Measurements from ENCODE around the gene UBE2O.

UBE2O gene

GRCh38 chr17:76414334-76415295, 38.3 kb downstream of the UBE2O start:
- DNase-seq (ENCODE audit: low read depth) = no peak

DNA sequence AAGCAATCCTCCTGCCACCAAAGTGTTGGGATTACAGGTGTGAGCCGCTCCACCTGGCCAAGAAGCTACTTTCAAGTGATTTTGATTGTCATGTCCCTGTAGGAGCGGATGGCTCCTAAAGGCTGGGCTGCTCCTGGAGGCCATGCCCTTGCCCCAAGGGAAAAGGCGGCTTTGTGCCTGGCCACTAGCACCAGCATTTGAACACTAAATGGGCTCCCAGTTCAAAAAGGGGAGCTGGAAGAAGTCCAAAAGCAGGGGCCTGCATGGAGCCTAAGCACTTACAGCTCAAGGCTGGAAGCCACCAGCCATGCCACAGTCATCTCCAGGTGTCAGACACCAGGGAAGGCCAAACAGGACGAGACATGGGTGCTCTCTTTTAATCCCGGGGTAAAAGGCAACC, 41.7 kb downstream of the UBE2O start:
- no peak for DNase-seq (ENCODE audit: low read depth)

DNA sequence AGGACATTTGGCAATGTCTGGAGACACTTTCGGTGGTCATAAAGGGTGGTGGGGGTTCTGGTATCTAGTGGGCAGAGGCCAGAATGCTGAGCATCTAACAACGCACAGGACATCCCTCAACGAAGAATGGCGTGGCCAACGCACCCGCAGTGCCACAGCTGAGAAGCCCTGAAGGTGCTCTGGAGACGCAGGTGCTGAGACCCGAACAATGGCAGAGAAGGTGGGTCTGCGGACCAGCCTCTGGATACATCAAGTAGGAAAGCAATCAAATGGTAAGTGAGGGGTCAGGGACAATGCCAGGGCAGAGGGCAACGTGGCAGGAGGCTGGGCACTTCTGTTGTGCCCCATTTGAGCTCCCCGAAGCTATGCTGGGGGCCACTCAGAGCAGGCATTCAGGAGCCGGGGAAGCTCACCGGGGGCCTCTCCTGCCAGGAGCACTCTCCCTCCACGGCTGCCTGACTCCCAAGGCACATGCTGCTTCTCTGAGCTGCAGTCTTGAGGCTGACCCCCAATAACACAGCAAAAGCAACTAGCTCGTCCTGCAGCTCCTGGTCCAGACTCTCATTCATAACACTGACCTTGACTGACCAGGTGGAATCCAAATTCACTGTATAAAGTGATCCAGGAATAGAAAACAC, 42.5 kb downstream of the UBE2O start:
- DNase-seq (ENCODE audit: low read depth) = no peak

- peak; percentile 39 for DNase-seq (ENCODE audit: low read depth)
Measured at GRCh38 chr17:76408037-76408849, 44.7 kb downstream of the UBE2O start.

- no peak for DNase-seq (ENCODE audit: low read depth)
Measured at GRCh38 chr17:76407509-76407908, 45.4 kb downstream of the UBE2O start.

GRCh38 chr17:76405967-76406647, 46.8 kb downstream of the UBE2O start:
- DNase-seq (ENCODE audit: low read depth) = no peak

DNA sequence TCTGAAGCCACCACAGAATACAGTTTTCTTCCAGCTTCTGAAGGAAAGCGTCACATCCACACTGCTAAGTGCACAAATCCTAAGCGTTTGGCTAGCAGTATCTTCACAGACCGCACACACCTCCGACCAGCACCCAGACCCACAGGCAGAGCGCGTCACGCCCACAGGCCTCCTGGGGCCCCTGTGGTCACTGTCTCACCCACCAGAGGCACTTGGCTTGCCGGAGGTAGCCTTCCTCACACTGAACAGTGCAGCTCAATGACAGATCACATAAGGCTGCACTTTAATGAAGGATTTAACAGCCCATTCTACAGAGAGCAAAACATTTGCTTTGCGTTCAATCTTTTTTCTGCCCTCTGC, 47.4 kb downstream of the UBE2O start:
- no peak for DNase-seq (ENCODE audit: low read depth)

DNA sequence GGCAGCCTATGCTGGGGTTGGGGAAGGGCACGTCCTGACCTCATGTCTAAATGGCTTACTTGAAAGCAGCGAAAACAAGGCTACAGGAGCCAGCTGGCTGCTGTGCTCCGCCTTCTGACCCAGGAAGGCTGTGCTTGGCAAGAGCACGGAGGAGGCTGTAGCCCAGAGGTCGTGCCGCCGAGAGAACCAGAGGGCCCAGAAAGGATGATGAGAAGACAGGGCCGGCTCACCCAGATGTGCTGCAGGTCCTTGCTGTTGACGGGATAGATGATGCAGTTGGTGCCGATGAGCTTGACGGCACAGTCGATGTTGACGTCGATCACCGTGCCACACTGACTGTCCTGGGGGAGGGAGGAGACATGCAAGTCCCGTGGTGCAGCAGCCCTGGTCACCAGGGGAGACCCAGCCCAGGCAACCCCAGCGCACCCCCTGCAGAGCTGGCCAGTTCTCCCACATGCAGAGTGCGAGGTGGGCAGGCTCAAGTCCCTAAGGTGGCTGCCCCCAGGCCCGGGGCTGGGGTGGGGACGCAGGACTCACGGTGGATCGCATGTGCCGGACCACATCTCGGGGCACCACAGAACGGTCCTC, 47.9 kb downstream of the UBE2O start:
- DNase-seq (ENCODE audit: low read depth) = no peak

GRCh38 chr17:76404256-76404655, 48.7 kb downstream of the UBE2O start:
- no peak for DNase-seq (ENCODE audit: low read depth)

DNA sequence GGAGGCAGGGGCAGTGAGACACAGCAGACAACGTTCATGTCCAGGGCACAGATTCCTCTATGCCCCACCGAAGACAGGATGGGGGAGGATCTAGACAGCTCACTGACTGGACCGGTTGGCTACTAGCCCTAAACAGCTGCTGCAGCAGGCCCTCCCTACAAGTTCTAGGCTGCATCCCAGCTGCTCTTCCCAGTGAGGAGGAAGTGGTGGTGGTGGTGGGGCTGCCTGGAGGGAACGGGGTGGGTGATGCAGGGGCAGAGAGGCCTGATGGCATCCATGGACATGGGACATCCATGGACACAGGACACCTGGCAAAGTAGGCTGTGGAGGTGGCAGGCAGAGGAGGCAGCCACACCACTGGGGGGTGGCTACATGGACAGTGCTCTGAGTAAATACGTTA, 50.2 kb downstream of the UBE2O start:
- no peak for DNase-seq (ENCODE audit: low read depth)

DNA sequence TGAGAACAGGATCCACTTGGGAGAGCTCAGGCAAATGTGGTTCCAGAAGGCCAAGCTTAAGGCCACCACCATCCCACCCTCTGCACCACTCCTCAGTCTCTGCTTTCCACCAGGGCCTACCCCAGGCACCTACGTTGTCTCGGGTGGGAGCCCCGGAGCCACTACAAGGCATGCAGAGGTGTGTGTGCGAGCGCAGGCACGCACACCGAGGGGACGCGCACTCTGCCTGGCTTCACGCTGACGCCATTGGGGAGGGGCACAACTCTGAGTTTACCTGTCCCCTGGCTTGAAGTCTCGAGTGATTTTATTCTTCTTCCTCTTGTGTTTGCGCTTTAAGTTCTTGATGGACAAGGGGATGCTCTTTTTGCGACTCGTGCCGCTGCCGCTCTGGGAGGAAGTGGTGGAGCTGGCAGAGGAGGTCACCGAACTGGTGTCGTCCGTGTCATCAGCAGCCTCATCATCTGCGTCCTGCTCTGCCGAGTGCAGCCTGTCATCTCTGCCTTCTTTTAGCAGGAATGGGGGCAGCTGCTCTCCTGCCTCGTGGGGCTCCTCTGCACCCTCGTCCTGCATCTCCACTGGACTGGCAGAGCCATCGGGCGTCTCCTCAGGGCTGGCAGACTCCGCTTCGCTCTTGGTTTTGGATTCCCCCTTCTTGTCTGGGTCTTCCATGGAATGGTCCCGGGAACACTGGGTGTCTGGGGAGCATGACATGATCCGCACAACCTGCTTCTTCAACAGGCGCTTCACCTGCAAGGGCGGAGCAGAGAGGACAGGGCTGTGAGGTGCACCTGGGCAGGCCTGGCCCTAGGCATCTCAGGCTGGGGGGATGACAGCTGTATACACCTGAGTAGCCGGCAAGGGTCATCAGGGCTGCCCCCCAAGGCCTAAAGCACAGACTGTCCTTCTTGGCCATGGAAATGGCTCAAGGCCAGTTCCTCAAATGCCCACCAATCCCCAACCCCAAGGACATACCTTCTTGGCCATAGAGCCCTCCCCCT, 53.5 kb downstream of the UBE2O start:
- DNase-seq (ENCODE audit: low read depth) = no peak

DNA sequence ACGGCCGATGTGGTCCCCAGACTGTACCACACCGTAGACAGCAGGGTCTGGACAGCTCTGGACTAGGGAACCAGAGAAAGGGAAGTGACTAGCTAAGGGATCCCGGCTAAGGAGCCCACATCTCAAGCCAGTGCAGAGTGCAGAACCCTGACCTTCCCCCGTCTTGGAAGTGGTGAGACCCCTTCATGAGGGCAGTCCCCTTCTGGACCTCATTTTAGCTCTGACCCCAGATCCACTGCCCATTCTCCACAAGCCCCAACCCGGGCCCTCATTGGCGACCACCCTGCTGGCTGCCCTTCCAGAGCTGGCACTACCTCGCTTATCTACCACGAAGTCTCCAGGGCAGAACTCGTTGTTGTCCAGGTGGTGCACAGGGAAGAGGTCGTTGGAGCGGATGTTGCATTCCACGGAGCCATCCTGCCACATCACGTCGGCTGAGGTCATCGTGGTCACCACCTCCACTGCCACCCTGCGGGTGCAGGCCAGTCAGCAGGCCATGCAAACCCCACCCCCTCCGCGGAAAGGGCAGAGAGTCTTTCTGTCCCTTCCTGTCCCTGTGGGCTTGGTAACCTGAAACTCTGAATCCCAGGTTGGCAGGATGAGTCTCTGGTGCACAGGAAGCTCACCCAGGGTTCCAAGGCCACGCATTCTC, 54.3 kb downstream of the UBE2O start:
- no peak for DNase-seq (ENCODE audit: low read depth)

GRCh38 chr17:76397687-76398522, 55.0 kb downstream of the UBE2O start:
- peak; percentile 82 for DNase-seq (ENCODE audit: low read depth)

DNA sequence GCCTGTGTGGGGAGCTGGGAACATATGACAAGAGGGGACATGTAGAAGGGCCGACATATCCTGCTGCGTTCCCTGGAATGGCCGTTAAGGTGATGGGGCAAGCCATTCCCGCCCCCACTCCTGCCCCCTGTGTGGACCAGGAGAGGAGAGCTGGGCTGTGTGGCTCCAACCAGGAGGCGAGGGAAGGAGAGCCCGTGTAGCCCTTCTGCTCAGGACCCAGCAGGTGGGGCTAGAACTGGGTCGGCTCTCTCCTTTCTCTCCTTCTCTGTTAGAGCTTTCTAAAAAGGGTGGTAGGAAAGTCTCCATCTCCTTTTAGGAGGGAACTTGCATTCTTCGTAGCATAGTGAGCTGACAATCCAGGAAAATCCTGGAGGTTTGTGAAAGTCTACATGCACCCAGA, 55.8 kb downstream of the UBE2O start:
- DNase-seq (ENCODE audit: low read depth) = no peak

- no peak for DNase-seq (ENCODE audit: low read depth)
Measured at GRCh38 chr17:76395980-76396379, 57.0 kb downstream of the UBE2O start.

DNA sequence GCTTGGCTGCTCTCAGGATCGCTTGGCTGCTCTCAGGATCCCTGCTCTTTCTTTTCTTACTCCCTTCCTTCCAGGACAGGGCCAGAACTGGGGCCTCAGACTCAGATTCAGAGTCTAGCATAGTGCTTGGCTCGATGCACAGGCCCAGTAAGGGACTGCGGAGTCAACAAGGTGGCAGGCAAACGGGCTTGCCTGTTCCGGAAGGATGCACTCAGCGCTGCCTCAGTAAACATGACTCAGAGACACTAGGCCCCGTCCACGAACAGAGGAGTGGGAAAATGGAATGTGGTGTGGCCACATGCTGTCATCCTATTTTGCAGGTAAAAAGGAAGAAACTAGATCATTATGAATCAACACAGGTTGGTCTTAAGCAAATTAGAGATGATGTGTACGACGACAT, 58.8 kb downstream of the UBE2O start:
- no peak for DNase-seq (ENCODE audit: low read depth)

DNA sequence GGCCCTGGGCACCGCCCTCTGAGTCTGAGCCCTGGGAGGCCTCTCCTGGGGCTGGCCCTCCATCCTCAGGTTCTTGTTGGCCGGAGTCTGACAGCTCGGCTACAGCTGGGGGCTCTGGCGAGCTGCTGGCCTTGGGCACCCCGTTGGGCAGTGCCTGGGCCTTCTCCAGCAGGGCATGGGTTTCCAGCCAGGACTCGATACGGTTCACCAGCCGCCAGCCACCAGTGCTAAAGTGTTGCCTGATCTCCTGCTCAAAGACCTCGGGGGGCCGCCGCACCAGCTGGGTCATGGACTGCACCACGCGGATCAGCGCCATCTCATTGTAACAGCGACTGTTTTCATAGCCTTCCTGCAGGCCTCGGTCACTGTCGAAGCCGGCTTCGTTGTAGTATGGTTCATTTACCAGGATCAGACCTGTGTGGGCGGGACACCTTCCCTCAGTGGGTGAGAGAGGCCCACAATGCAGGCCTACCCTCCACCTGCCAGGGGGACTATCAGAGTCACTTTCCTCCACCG, 61.7 kb downstream of the UBE2O start:
- no peak for DNase-seq (ENCODE audit: low read depth)

- no peak for DNase-seq (ENCODE audit: low read depth)
Measured at GRCh38 chr17:76390003-76390421, 62.9 kb downstream of the UBE2O start.

All from stimulated activated CD8-positive, alpha-beta memory T cell treated with anti-CD3 and anti-CD28 coated beads, Interleukin-7, amount 100 ng/mL, for 24 hours (primary cell).